Stimulated activated CD4-positive, alpha-beta T cell treated with anti-CD3 and anti-CD28 coated beads, Interleukin-1b, Interleukin-23, amount 100 ng/mL, for 1 hour (primary cell): ENCODE results near the gene RNPS1.
A peak's percentile ranks its signal among the peaks of the same experiment; 100 is the strongest.

Experiments
- DNase-seq, 2 donors: peaks; one replicate each; pipeline ENCODE4 v3.0.0-alpha.2; 2020; ENCODE audit warnings: low read depth in 2 of 2

Gene RNPS1

GRCh38 chr16:2213817-2214718 is 53.9 kb downstream of the RNPS1 start:
- no peak for DNase-seq

- DNase-seq, result no peak
These were observed 55.3 kb downstream of the RNPS1 start for GRCh38 chr16:2212362-2213324.

- no peak for DNase-seq
These were observed 56.0 kb downstream of the RNPS1 start for GRCh38 chr16:2211923-2212347.

GRCh38 chr16:2210386-2211365 is 57.2 kb downstream of the RNPS1 start, which contains the start of gene BRICD5:
TSS of gene BRICD5 (minus strand) at chr16:2210863. CDS start at chr16:2210833, 30 bp downstream.
- DNase-seq, result no peak

GRCh38 chr16:2210009-2210332 is 58.0 kb downstream of the RNPS1 start:
- no peak for DNase-seq

GRCh38 chr16:2209258-2210008 is 58.5 kb downstream of the RNPS1 start:
- DNase-seq, result no peak

- no peak for DNase-seq
These were observed 59.2 kb downstream of the RNPS1 start for GRCh38 chr16:2208772-2209171.

- no peak for DNase-seq
These were observed 59.6 kb downstream of the RNPS1 start for GRCh38 chr16:2208308-2208707.

GRCh38 chr16:2207872-2208271 is 60.1 kb downstream of the RNPS1 start:
- no peak for DNase-seq

GRCh38 chr16:2206780-2207433 is 61.0 kb downstream of the RNPS1 start:
- DNase-seq, result no peak

- no peak for DNase-seq
These were observed 61.5 kb downstream of the RNPS1 start for GRCh38 chr16:2206420-2206779.

GRCh38 chr16:2205967-2206313 is 62.0 kb downstream of the RNPS1 start:
- DNase-seq, result no peak

GRCh38 chr16:2205104-2205966 is 62.6 kb downstream of the RNPS1 start, which contains the start of gene MLST8:
TSS of gene MLST8 (plus strand) at chr16:2205454. CDS start at chr16:2206086, 632 bp downstream.
- DNase-seq, result peak; percentile 80 to 87

GRCh38 chr16:2204416-2205103 is 63.4 kb downstream of the RNPS1 start:
- DNase-seq, result no peak
